Measurements from ENCODE around the gene PCED1B.
"Not testable (repeated sequence)": the region's sequence is repeated elsewhere in the genome, so short reads cannot be mapped to it uniquely, and the experiment has no call there.

PCED1B gene

DNA sequence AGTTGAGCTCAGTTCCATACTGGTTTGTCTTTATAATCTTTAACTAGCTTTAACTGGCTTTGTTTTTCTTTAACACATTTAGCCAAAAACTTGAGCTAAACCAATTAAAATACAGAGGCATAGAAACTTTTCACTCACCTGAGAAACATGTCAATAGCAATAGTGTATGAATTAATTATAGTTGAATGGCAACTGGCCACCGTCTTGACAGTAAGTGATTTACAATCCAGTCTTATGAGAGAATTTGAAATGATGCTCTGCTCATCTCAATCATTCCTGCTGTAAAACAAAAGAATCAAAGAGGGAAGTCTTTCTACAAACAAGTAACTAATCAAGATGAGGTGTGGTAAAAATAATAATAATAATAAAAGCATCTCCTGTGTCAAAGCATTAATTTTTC is 86.9 kb downstream of the PCED1B start:
- no peak for DNase-seq (ENCODE audit: low spot score)

GRCh38 chr12:47170281-47170680 is 90.9 kb downstream of the PCED1B start:
- not testable (repeated sequence) for DNase-seq (ENCODE audit: low spot score)

DNA sequence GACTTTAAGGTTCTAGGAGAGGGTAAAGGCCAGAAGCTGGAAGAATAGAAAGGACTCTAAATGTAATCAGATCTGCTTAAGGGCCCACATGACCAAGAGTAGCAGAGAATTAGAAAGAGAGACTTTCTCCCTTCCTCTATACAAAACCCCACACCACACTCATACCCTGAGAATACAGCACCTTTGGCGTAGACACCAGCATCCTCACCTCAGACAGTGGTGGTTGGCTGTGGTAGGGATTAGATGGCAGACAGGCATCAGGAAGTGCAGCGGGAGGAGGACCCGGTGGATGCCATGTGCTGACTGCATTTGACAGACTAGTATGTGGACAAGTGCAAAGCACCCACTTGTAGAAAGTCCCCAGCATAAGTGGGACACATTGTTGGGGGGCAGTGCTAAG is 98.6 kb downstream of the PCED1B start:
- no peak for DNase-seq (ENCODE audit: low spot score)

DNA sequence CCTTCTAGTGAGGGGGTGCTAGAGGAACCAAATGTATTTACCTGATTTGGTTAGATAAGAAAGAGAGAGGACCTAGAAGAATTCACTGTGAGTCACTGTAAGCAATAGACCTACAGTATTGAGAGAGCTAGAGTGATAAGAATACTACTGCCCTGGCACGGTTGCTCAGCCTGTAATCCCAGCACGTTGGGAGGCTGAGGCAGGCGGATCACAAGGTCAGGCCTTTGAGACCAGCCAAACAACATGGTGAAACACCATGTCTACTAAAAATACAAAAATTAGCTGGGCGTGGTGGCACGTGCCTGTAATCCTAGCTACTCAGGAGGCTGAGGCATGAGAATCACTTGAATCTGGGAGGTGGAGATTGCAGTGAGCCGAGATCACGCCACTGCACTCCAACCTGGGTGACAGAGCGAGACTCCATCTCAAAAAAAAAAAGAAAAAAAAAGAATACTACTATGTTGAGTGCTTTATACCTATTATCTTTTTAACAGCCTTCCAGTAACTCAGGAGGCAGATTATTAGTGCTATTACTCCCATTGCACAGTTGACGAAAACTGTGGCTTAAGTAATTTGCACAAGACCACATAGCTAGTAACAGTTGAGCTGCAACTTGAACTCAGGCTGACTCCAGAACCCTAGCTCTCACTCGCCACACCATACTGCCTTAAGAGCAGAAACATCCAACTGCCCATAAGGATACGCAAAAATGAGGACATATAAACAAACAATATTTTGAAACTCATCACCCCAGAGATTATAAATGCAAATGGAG is 102.9 kb downstream of the PCED1B start:
- DNase-seq (ENCODE audit: low spot score): not testable (repeated sequence)

DNA sequence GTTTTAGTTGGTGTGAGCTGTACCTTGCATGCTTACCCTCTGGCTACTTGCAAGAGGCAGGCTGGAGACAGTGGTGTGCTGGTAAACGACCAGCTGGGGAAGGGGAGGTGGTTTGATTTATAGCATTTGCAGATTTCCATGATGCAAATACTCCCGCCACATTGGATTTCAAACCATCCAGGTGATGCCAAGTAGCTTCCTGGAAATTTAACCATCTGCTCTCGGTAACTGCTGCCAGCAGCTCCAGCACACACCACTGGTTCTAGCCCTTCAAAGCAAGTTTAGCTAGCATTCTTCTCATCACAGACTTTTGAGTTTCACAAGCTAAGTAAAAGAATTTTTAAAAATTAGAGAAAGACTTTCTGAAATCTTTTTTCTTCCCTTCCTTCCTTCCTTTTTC is 104.8 kb downstream of the PCED1B start:
- DNase-seq (ENCODE audit: low spot score): no peak

DNA sequence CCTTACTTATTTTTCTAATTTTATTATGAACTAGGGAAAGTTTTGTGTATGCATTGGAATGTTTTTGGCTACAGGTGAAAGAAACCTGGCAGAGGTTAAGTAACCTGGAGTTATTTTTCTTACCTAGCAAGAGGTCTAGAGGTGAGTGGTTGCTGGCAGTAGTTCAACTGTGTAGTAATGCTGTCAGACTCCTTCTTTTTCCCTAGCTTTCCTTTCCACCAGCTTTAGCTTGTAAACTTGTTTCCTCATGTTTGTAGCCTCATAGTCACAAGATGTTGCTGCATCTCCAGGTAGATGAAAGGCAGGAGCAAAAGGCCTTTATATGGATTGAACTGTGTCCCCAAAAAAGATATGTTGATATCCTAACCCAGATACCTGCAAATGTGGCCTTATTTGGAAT is 105.4 kb downstream of the PCED1B start:
- no peak for DNase-seq (ENCODE audit: low spot score)

DNA sequence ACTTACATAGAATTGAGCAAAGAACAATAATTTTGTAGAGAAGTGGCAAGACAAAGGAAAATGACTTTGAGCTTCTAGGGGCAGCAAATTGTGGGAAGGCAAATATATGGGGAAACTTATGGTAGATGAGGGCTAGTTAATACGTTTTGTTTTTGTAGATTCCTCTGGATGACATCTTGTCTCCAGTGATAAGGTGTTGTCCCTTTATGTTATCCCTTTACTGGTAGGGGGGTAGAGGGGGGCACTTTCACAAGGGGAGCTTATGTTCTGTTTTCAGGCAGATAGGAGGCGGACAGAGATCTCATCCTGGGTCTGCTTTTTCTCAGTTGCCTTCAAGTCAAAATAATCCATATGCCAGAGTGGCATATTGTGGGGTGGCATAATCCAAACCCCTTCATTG is 106.8 kb downstream of the PCED1B start:
- DNase-seq (ENCODE audit: low spot score): no peak

DNA sequence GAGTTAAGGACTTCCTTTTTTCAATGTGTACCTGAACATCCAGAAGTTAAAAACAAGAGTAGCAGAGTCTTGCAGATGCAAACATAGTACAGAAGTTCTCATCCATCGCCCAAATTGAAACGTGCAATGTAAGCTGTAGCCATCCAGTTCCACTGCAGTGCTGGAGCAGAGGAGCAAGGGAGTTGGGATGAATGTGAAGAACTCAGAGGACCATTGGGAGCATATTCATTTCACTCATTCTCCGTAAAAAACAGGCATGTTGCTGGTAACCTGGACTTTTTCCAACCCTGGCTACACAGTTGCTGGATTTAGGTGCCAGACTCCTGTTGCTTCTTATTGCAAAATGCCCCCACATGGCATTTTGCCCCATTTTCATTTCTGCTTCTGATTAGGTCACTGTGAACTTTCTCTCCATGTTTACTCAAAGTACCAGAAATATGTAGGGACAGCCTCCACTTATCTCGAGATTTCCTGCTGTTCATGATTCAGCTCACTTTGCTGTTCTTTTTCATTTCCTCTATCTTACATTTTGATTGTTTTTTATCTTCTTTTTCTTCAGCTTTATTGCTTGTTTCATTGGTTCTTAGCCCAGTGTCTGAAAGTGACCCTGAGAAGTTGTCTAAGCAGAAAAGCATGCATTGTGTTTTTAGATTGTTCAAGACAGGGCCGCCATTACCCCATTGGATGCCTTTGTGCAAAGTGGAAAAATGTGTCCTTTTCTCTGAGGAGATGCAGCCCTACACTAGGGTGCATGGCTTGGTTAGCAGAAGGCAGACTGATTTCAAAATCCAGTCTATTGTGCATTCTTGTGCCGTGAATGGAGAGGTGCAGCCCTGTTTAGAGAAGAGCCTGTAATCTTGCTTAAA is 109.4 kb downstream of the PCED1B start:
- DNase-seq (ENCODE audit: low spot score): no peak

DNA sequence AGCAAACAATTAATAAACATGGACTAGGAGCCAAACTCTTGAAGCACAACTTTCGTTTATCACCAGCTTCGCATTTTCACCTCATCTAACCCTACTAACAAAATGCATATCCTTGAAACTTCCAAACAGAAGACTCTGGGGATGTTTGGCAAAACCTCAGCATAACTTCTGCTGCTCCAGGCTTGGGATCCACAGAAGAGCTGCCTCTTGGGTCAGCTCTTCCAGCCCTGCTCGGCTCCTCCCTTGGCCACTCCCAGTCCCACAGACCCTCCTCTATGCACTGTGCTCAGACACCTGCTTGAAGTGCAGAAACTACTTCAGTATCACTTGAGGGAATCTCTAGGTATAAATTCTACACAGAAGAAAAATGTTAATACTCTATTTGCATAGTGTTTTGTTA is 110.3 kb downstream of the PCED1B start:
- no peak for DNase-seq (ENCODE audit: low spot score)

- no peak for DNase-seq (ENCODE audit: low spot score)
Measured at GRCh38 chr12:47190271-47190750, 110.9 kb downstream of the PCED1B start.

GRCh38 chr12:47190905-47191304 is 111.5 kb downstream of the PCED1B start:
- no peak for DNase-seq (ENCODE audit: low spot score)

GRCh38 chr12:47192051-47192450 is 112.6 kb downstream of the PCED1B start:
- no peak for DNase-seq (ENCODE audit: low spot score)

DNA sequence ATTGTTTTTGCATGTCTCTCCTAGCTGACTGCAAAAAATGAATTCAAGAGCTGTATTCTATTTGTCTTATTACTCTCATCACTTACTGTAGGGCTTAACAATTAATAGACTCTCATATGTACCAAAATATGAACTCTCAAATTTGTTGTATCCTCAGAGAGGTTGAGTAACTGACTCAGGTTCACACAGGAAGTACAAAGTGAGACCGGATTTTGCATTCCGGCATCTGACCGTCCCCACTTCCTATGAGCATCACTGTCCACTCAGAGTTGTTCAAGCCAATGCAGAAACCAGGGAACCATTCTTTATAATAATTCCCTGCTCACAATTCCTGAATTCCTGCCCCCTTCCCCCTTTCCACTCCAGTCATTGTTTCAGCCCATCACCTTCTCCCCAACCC is 113.6 kb downstream of the PCED1B start:
- DNase-seq (ENCODE audit: low spot score): no peak

- no peak for DNase-seq (ENCODE audit: low spot score)
Measured at GRCh38 chr12:47194501-47194900, 115.1 kb downstream of the PCED1B start.

DNA sequence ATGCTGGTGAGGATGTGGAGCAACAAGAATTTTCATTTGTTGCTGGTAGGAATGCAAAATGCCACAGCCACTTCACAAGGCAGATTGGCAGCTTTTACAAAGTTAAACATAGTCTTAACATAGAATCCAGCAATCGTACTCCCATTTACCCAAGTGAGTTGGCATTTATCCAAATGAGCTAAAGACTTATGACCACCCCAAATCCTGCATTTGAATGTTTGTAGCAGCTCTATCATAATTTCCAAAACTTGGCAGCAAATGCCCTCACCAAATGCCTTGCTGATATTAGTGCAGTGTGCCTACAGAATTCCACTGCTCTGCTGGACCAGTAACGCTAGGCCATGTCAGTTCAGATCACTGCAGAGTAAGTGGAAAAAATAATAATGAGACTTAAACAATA is 121.0 kb downstream of the PCED1B start:
- DNase-seq (ENCODE audit: low spot score): no peak

DNA sequence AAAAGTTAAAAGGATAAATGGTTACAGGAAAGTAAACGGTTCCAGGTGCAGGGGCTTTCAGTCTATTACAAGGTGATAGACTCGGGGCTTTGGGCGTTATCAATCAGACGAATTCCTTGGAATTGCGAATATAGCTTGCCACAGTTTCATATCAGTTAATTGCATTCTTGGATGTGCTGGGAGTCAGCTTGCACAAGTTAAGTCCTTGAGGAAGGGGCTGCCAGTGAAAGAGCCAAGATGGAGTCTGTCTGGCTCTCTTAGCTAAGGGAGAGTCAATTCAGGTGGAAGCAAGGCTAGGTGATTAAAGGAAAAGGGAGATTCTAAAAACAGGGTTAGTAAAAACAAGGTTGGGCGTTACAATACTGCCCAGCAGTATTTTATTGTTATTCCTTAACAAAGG is 121.8 kb downstream of the PCED1B start:
- DNase-seq (ENCODE audit: low spot score): not testable (repeated sequence)

- no peak for DNase-seq (ENCODE audit: low spot score)
Measured at GRCh38 chr12:47202176-47202575, 122.8 kb downstream of the PCED1B start.

DNA sequence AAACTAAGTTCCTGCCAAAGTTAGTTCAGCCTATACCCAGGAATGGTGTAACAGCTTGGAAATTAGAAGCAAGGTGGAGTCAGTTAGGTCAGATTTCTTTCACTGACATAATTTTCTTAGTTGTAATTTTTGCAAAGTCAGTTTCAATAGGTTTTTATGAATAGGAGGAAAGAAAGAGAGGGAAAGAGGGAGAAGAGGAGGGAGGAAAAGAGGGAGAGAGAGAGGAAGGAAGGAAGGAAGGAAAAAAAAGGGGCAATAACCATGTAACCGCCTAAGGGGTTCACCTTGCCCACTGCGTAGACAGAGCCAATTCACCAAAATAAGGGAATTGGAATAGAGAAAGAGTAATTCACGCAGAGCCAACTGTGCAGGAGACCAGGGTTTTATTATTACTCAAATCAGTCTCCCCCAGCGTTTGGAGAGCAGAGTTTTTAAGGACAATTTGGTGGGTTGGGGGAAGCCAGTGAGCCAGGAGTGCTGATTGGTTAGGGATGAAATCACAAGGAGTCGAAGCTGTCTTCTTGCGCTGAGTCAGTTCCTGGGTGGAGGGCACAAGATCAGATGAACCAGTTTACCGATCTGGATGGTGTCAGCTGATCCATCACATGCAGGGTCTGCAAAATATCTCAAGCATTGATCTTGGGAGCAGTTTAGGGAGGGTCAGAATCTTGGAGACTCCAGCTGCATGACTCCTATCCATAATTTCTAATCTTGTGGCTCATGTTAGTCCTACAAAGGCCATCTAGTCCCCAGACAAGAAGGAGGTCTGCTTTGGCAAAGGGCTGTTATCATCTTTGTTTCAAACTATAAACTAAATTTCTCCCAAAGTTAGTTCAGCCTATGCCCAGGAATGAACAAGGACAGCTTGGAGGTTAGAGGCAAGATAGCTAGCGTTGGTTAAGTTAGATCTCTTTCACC is 126.4 kb downstream of the PCED1B start:
- DNase-seq (ENCODE audit: low spot score): no peak

GRCh38 chr12:47206450-47207339 is 127.3 kb downstream of the PCED1B start:
- no peak for DNase-seq (ENCODE audit: low spot score)

GRCh38 chr12:47207340-47207717 is 127.9 kb downstream of the PCED1B start:
- DNase-seq (ENCODE audit: low spot score): no peak

DNA sequence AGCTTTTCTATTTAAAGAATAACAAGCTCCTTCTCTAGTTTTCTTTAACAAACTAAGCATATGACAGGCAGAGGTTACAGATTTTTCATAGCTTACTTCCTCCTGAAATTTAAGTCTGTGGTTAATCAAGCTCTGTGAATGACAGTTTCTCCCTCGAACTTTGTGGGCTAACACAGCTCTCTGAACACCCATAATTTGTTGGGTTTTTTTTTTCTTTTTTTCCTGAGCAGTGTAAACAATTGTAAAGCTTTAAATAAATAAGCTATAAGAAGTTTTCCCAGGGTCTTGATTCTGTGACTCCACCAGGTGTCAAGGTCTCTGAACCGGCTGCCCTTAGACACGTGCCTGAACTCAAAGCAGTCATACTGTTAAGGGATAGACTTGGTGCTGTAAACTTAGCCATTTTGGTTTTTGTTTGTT is 128.4 kb downstream of the PCED1B start:
- no peak for DNase-seq (ENCODE audit: low spot score)

All from HuH-7 (cell line).